Thyroid gland (tissue), 4 donors: ENCODE measurements around the gene TRIM50.

Source experiments
- CTCF ChIP-seq, 6 experiments: fragments of 200-600 bp in 3 of 6; fragments of 450-650 bp in 3 of 6; sonication (generic) in 3 of 6; IDR thresholded peaks; one replicate each; pipeline ENCODE4 v1.5.1; 2016 to 2019; ENCODE audit warnings: antibody characterized with exemption in 6 of 6, mild to moderate bottlenecking in 2 of 6, inconsistent platforms in 1 of 6, moderate library complexity in 1 of 6
- POLR2A ChIP-seq, 2 donors: fragments of 450-650 bp; IDR thresholded peaks; one replicate each; pipeline ENCODE4 v1.6.1; 2017; ENCODE audit warnings: antibody characterized with exemption in 2 of 2, mild to moderate bottlenecking in 2 of 2, moderate library complexity in 1 of 2

GRCh38 chr7:73352784-73353183, 24.9 kb upstream of the TRIM50 start:
- TF ChIP-seq CTCF (IDR thresholded peaks at IDR 0.05) (no peak), POLR2A (IDR thresholded peaks at IDR 0.05) (no peak)
